ENCODE data around the gene TRAPPC12. TPM values are rescaled to one million over a fixed set of nuclear protein-coding genes. Genes with fewer than 3 reads are reported as not detected.
A peak's percentile ranks its signal among the peaks of the same experiment; 100 is the strongest.

The TRAPPC12 gene
- total RNA-seq, 3 donors from 2014 or later, result 52.5 to 89.6 (median 69.2) TPM

DNA sequence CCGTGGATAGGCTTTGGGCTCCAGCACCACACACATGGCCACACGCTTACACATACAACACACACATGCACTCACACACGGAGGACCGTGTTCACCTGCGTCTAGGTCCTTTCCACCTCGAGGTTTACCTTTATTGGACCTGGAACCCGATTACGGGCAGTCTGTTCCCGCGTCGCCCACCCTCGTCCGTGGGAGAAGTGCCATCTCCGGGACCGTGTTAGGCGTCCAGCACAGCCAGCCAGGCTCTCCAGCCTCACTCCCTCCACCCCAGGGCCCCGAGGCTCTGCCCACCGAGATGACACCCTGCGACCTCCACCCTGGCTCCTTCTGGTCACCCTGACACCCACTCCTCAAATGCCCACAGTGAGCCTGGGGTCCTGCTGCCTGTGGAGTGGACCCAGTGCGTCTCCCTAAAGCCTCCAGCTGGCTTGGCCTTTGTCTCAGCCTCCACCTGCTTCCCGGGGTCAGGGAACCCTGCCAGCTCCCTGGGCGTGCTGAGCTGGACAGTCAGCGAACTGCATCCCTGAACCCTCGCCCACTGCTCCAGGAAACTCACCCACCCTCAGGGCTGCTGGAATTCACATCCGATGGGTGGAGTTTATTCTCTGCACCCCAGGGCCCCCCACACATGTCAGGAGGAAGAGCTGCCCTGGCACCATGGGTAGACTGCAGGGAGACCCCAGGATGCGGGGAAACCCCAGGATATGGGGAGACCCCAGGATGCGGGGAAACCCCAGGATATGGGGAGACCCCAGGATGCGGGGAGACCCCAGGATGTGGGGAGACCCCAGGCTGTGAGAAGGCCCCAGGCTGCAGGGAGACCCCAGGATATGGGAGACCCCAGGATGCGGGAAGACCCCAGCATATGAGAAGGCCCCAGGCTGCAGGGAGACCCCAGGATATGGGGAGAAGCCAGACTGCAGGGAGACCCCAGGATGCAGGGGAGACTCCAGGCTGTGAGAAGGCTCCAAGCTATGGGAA lies 106.8 kb downstream of the TRAPPC12 start:
- TF ChIP-seq POLR2A (IDR thresholded peaks at IDR 0.05) (no peak), POLR2AphosphoS5 (IDR thresholded peaks at IDR 0.05) (no peak)
- TF ChIP-seq, protein P1, sequence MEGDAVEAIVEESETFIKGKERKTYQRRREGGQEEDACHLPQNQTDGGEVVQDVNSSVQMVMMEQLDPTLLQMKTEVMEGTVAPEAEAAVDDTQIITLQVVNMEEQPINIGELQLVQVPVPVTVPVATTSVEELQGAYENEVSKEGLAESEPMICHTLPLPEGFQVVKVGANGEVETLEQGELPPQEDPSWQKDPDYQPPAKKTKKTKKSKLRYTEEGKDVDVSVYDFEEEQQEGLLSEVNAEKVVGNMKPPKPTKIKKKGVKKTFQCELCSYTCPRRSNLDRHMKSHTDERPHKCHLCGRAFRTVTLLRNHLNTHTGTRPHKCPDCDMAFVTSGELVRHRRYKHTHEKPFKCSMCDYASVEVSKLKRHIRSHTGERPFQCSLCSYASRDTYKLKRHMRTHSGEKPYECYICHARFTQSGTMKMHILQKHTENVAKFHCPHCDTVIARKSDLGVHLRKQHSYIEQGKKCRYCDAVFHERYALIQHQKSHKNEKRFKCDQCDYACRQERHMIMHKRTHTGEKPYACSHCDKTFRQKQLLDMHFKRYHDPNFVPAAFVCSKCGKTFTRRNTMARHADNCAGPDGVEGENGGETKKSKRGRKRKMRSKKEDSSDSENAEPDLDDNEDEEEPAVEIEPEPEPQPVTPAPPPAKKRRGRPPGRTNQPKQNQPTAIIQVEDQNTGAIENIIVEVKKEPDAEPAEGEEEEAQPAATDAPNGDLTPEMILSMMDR (IDR thresholded peaks at IDR 0.05), result no peak
- Histone ChIP-seq H3K27ac (no peak overlapping the region), H3K4me3 (no peak overlapping the region), H3K4me1 (no peaks in the 10 kb centered on the region), H3K9me3 (peaks cover 0 to 3% of the 10 kb centered on the region in 2 donors), H3K36me3 (no peaks in the 10 kb centered on the region), H3K27me3 (no peaks in the 10 kb centered on the region)
- DNase-seq (ENCODE audit: low spot score in 2 of 2), result peak in 1 of 2 donors; percentile 25
- intact Hi-C loops (cut with DNase I; ENCODE audit: low total_unique reads), result no loop called here

DNA sequence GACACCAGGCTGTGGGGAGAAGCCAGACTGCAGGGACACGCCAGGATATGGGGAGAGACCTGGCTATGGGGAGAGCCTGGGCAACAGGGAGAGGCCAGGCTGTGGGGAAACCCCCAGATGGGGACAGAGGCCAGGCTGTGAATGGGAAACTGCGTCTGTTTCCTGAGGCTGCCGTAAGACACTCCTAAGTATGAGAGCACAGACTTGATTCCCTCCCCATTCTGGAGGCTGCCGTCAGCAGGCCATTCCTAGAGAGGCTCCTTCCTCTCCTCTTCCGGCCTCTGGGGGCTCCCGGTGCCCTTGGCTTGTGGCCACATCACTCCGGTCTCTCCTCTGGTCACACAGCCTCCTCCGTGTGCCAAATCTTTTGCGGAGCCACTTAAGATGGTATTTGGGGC lies 107.5 kb downstream of the TRAPPC12 start:
- no peaks in the 10 kb centered on the region for H3K36me3 ChIP-seq
- no peaks in the 10 kb centered on the region for H3K27me3 ChIP-seq
- no peak overlapping the region for H3K4me3 ChIP-seq
- intact Hi-C loops (cut with DNase I; ENCODE audit: low total_unique reads), result no loop called here
- peak overlapping the region in 1 of 2 donors; percentile 43 for H3K27ac ChIP-seq
- no peaks in the 10 kb centered on the region for H3K4me1 ChIP-seq
- TF ChIP-seq, protein P1 (IDR thresholded peaks at IDR 0.05), result no peak
- no peak for TF ChIP-seq POLR2AphosphoS5 (IDR thresholded peaks at IDR 0.05)
- TF ChIP-seq POLR2A (IDR thresholded peaks at IDR 0.05), result no peak
- no peak for DNase-seq (ENCODE audit: low spot score in 2 of 2)
- H3K9me3 ChIP-seq, result peaks cover 0 to 3% of the 10 kb centered on the region in 2 donors

DNA sequence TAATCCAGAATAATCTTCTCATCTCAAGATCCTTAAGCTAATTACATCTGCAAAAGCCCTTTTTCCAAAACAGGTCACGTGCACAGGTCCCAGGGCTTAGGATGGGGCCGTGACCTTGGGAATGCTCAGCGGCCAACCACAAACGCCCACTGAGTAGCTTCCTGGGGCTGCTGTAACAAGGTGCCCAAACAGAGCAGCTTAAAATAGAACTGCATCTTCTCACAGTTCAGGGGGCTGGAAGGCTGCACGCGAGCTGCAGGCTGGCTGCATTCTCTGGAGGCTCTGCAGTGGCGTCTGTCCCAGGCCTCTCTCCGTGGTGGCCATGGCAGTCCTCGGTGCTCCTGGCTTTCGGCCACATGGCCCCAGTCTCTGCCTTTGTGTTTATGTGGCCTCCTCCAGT lies 107.9 kb downstream of the TRAPPC12 start:
- TF ChIP-seq, protein P1 (IDR thresholded peaks at IDR 0.05), result no peak
- TF ChIP-seq POLR2A (IDR thresholded peaks at IDR 0.05) (no peak), POLR2AphosphoS5 (IDR thresholded peaks at IDR 0.05) (no peak)
- H3K27ac ChIP-seq, result peak overlapping the region in 1 of 2 donors; percentile 43
- no peak overlapping the region for H3K4me3 ChIP-seq
- H3K36me3 ChIP-seq, result no peaks in the 10 kb centered on the region
- intact Hi-C loops (cut with DNase I; ENCODE audit: low total_unique reads), result no loop called here
- H3K4me1 ChIP-seq, result no peaks in the 10 kb centered on the region
- peaks cover 0 to 3% of the 10 kb centered on the region in 2 donors for H3K9me3 ChIP-seq
- DNase-seq (ENCODE audit: low spot score in 2 of 2), result no peak
- no peaks in the 10 kb centered on the region for H3K27me3 ChIP-seq

DNA sequence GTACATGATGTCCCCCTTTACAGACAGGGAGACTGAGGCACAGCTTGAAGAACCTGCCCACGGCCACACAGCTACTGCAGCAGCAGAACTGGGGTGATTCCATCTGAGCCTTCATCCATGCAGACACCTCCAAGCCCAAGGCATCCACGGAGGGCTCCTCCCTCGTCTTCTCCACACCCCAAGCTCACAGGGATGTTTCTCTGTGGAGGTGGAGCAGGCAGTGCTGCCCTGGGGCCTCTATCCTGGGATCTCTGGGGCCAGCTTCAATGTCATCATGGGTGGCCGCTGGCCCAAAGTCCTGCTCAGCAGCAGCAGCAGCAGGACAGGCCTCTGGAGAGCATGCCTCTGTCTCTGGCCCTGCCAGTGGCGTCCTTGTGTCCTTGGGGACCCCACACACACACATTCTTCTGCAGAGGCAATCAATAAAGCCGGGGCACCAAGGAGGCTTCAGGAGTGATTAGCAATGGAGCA lies 108.6 kb downstream of the TRAPPC12 start:
- Histone ChIP-seq H3K27ac (no peak overlapping the region), H3K27me3 (no peaks in the 10 kb centered on the region), H3K36me3 (no peaks in the 10 kb centered on the region), H3K4me1 (no peaks in the 10 kb centered on the region), H3K9me3 (peaks cover 0 to 3% of the 10 kb centered on the region in 2 donors), H3K4me3 (no peak overlapping the region)
- TF ChIP-seq POLR2A (IDR thresholded peaks at IDR 0.05) (no peak), POLR2AphosphoS5 (IDR thresholded peaks at IDR 0.05) (no peak)
- TF ChIP-seq, protein P1 (IDR thresholded peaks at IDR 0.05), result no peak
- no peak for DNase-seq (ENCODE audit: low spot score in 2 of 2)
- intact Hi-C loops (cut with DNase I; ENCODE audit: low total_unique reads), result no loop called here
